Esophagus squamous epithelium (tissue), 4 donors: ENCODE measurements around the gene SPECC1L.

Source experiments
- CTCF ChIP-seq, 6 experiments: fragments of 450-650 bp in 4 of 6; fragments of 200-600 bp in 2 of 6; sonication (generic) in 2 of 6; IDR thresholded peaks; one replicate each; pipeline ENCODE4 v1.5.1; 2016 to 2019; ENCODE audit warnings: antibody characterized with exemption in 6 of 6, mild to moderate bottlenecking in 4 of 6, moderate library complexity in 4 of 6
- POLR2A ChIP-seq, 4 donors: fragments of 450-650 bp; IDR thresholded peaks; one replicate each; pipeline ENCODE4 v1.6.1; 2017; ENCODE audit warnings: antibody characterized with exemption in 4 of 4, mild to moderate bottlenecking in 4 of 4, moderate library complexity in 3 of 4

GRCh38 chr22:24405631-24406321 lies 135.1 kb downstream of the SPECC1L start:
- TF ChIP-seq POLR2A (IDR thresholded peaks at IDR 0.05) = no peak
- TF ChIP-seq CTCF (IDR thresholded peaks at IDR 0.05) = no peak
